Omental fat pad (tissue), 4 donors: ENCODE data around the gene CPT1A. TPM values are rescaled to one million over a fixed set of nuclear protein-coding genes. Genes with fewer than 3 reads are reported as not detected.
A peak's percentile ranks its signal among the peaks of the same experiment; 100 is the strongest.

Source experiments
- ATAC-seq: fragments of 150-250 bp; one replicate; pipeline ENCODE4 v1.9.1; 2016; ENCODE audit warnings: mild to moderate bottlenecking, moderate library complexity; ENCODE audit not compliant: low FRiP score
- DNase-seq: peaks from one replicate; pipeline ENCODE4 v3.0.0-alpha.2; 2019; ENCODE audit warnings: low spot score
- total RNA-seq, 4 donors: library from RNA; depleted of rRNA; stranded (reverse); fragments of >200 nt; gene quantifications; one replicate each; pipeline ENCODE4 v1.1.0, GENCODE V29; 2016
- TF ChIP-seq, protein P1 (sequence below), 3 donors: fragments of 450-650 bp; IDR thresholded peaks; one replicate each; pipeline ENCODE4 v1.5.1; 2016 to 2017; ENCODE audit warnings: antibody characterized with exemption in 3 of 3, mild to moderate bottlenecking in 3 of 3, moderate library complexity in 2 of 3

The CPT1A gene
- total RNA-seq, 4 donors from 2014 or later, result 36.1 to 54.9 (median 48.2) TPM

- TF ChIP-seq, protein P1, sequence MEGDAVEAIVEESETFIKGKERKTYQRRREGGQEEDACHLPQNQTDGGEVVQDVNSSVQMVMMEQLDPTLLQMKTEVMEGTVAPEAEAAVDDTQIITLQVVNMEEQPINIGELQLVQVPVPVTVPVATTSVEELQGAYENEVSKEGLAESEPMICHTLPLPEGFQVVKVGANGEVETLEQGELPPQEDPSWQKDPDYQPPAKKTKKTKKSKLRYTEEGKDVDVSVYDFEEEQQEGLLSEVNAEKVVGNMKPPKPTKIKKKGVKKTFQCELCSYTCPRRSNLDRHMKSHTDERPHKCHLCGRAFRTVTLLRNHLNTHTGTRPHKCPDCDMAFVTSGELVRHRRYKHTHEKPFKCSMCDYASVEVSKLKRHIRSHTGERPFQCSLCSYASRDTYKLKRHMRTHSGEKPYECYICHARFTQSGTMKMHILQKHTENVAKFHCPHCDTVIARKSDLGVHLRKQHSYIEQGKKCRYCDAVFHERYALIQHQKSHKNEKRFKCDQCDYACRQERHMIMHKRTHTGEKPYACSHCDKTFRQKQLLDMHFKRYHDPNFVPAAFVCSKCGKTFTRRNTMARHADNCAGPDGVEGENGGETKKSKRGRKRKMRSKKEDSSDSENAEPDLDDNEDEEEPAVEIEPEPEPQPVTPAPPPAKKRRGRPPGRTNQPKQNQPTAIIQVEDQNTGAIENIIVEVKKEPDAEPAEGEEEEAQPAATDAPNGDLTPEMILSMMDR (IDR thresholded peaks at IDR 0.05), result no peak
- DNase-seq (no peak), ATAC-seq (no peak)
These were observed 81.7 kb downstream of the CPT1A start for GRCh38 chr11:68759991-68760390.

DNA sequence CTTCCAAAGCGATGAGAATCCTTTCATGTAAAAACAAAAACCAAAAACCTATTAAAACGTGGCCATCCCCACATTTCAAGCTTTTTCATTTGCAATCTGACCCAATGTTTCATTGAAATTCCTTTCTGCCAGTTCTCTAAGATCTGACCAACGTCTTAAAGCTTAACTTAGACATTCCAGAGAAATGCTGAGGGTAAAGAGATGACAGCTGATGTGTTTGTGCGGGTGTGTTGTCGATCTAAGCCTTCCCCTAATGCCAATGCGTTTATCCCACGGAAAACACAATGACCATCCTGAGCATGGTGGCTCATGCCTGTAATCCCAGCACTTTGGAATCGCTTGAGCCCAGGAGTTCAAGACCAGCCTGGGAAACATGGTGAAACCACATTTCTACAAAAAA, 84.0 kb downstream of the CPT1A start:
- DNase-seq, result no peak
- TF ChIP-seq, protein P1 (IDR thresholded peaks at IDR 0.05), result no peak
- no peak for ATAC-seq

DNA sequence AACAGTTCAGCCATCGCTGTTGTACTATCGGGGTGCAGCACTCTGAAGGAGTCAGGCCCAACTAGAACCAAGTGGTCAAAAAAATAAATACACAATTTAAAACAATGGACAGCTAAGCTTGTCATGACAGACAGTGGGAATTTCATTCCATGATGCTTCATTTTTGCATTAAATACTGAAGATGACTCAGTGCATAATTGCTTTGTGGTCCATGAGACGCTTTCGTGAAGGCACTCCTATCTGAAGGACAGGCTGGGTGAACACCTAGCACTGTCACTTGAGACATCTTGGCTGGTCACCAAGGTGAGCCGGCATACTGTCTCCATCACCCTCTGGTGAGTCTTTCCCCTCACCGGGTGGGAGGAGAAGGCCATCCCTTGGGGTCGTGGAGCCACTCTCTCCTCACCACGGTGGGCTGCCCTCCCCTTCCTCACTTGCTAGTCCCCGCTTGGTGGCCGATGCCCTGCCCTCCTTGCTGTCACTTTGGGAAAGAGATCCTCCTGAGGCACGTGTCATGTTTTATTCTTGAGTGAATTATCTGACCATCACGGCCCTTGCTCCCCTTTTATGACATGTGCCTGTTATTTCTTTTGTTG, 85.4 kb downstream of the CPT1A start:
- no peak for ATAC-seq
- DNase-seq, result no peak
- TF ChIP-seq, protein P1 (IDR thresholded peaks at IDR 0.05), result no peak

DNA sequence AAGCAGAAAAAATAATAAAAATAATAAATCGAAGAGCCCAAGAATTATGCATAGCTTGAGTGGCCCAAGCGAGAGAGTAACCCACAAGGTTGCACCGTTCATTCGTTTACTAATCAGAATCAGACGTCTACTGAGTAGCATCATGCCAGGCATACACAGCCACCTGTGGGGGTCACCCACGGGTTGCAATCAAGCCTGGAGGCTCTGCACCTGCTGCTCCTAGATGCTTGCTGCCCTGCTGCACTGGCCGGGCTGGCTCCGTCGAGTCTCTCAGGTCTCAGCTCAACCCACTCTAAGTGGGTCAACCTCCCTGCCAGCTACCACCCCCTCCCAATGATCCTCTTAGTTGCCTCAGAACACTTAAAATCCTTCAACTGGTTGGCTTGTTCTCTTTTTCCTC, 88.4 kb downstream of the CPT1A start:
- TF ChIP-seq, protein P1 (IDR thresholded peaks at IDR 0.05), result no peak
- ATAC-seq (no peak), DNase-seq (no peak)

DNA sequence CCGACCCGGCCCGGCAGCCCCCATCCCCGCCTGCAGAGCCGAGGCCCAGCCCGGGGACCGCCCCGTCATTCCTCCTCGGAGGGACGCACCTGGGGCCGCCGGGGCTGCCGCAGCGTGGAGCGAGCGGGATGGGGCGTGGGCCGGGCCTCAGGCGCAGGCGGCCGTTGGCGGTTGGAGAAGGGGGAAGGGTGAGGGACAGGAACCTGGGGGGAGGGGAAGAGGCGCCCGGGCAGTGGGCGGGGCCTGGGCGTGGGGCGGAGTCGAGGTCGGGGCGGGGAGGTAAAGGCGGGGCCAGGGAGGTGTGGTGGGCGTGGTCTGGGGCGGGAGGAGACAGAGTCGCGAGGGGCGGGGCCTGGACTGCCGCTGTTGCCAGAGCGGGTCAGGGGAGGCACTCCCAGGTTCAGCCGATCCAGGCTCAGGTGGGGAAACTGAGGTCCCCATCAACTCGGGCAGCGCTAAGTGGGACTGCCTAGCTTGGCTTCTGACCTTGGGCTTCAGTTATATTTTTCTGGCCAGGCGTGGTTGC, 90.3 kb downstream of the CPT1A start, which contains the start of gene TESMIN:
TSS of gene TESMIN (minus strand) at position 190 of the 526 bp plus-strand sequence. CDS start 860 bp downstream, outside the sequence.
- TF ChIP-seq, protein P1 (IDR thresholded peaks at IDR 0.05), result no peak
- DNase-seq, result peak; percentile 68
- ATAC-seq, result peak; percentile 81

DNA sequence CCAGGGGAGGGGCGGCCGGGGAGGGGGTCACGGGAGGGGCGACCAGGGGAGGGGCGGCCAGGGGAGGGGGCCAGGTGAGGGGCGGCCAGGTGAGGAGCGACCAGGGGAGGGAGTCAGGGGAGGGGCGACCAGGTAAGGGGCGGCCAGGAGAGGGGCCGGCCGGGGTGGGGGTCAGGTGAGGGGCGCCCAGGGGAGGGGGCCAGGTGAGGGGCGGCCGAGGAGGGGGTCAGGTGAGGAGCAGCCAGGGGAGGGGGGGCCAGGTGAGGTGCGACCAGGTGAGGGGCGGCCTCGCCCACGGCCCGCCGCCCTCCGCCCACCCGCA, 90.8 kb downstream of the CPT1A start:
- ATAC-seq (no peak), DNase-seq (no peak)
- TF ChIP-seq, protein P1 (IDR thresholded peaks at IDR 0.05), result no peak
